KMS-11 (cell line): ENCODE data around the gene GMCL2.

Experiments used
- H2AFZ ChIP-seq: fragments of 200-600 bp; sonication (generic); 2 replicates; pipeline ENCODE4 v1.6.1; 2016; ENCODE audit warnings: antibody characterized with exemption, mixed run types, low read depth
- H3K27ac ChIP-seq: fragments of 200-600 bp; sonication (generic); 2 replicates; pipeline ENCODE4 v1.6.1; 2016; ENCODE audit warnings: mild to moderate bottlenecking, mixed run types
- H3K27me3 ChIP-seq: fragments of 200-600 bp; sonication (generic); 2 replicates; pipeline ENCODE4 v1.6.1; 2017; ENCODE audit warnings: mild to moderate bottlenecking, low read depth, mixed run types, moderate library complexity; ENCODE audit not compliant: insufficient read depth
- H3K36me3 ChIP-seq: fragments of 200-600 bp; sonication (generic); 2 replicates; pipeline ENCODE4 v1.6.1; 2017; ENCODE audit warnings: mild to moderate bottlenecking, mixed run types; ENCODE audit not compliant: insufficient read depth
- H3K4me1 ChIP-seq: fragments of 200-600 bp; sonication (generic); 2 replicates; pipeline ENCODE4 v1.6.1; 2016; ENCODE audit warnings: mild to moderate bottlenecking, low read depth, mixed run types; ENCODE audit not compliant: poor library complexity, severe bottlenecking
- H3K4me2 ChIP-seq: fragments of 200-600 bp; sonication (generic); 2 replicates; pipeline ENCODE4 v1.7.0; 2016; ENCODE audit warnings: mild to moderate bottlenecking, mixed run types
- H3K4me3 ChIP-seq: fragments of 200-600 bp; sonication (generic); IDR thresholded peaks from 2 replicates; pipeline ENCODE4 v1.6.1; 2017; ENCODE audit warnings: low read depth, low read length, mixed read lengths; ENCODE audit not compliant: insufficient read depth
- H3K79me2 ChIP-seq: fragments of 200-600 bp; sonication (generic); 2 replicates; pipeline ENCODE4 v1.6.1; 2016; ENCODE audit warnings: low read depth, mixed run types; ENCODE audit not compliant: insufficient read depth
- H3K9ac ChIP-seq: fragments of 200-600 bp; sonication (generic); 2 replicates; pipeline ENCODE4 v1.6.1; 2016; ENCODE audit warnings: mild to moderate bottlenecking, mixed run types
- H4K20me1 ChIP-seq: fragments of 200-600 bp; sonication (generic); 2 replicates; pipeline ENCODE4 v1.6.1; 2016; ENCODE audit warnings: mild to moderate bottlenecking, mixed run types; ENCODE audit not compliant: insufficient read depth
- CTCF ChIP-seq: fragments of 200-600 bp; sonication (generic); conservative IDR thresholded peaks from 2 replicates; pipeline ENCODE4 v1.6.1; 2017; ENCODE audit warnings: low read depth, mild to moderate bottlenecking, antibody characterized with exemption, low read length, moderate library complexity, mixed read lengths

The GMCL2 gene

GRCh38 chr5:178152491-178153444, 34.4 kb downstream of the GMCL2 start:
- no peaks in the 10 kb centered on the region for H3K36me3 ChIP-seq
- H4K20me1 ChIP-seq, result no peaks in the 10 kb centered on the region
- H3K27ac ChIP-seq, result no peak overlapping the region
- peak overlapping the region; percentile 18; the same call in 1 of the 2 replicates for H2AFZ ChIP-seq
- TF ChIP-seq CTCF, result no peak
- H3K79me2 ChIP-seq, result peaks cover 11% of the 10 kb centered on the region; the same call in 1 of the 2 replicates
- H3K27me3 ChIP-seq, result no peaks in the 10 kb centered on the region
- peak overlapping the region; percentile 86 for H3K4me2 ChIP-seq
- H3K4me1 ChIP-seq, result no peaks in the 10 kb centered on the region
- H3K4me3 ChIP-seq, result no peak overlapping the region
- peak overlapping the region; percentile 53; the same call in 1 of the 2 replicates for H3K9ac ChIP-seq

GRCh38 chr5:178150977-178151734, 36.0 kb downstream of the GMCL2 start:
- Histone ChIP-seq H3K27me3 (no peaks in the 10 kb centered on the region), H3K4me2 (no peak overlapping the region), H3K27ac (no peak overlapping the region), H3K4me1 (no peaks in the 10 kb centered on the region), H3K36me3 (no peaks in the 10 kb centered on the region), H3K4me3 (no peak overlapping the region), H2AFZ (no peak overlapping the region), H4K20me1 (no peaks in the 10 kb centered on the region), H3K9ac (no peak overlapping the region), H3K79me2 (peaks cover 11% of the 10 kb centered on the region; the same call in 1 of the 2 replicates)
- no peak for TF ChIP-seq CTCF

- Histone ChIP-seq H3K4me3 (no peak overlapping the region), H3K36me3 (no peaks in the 10 kb centered on the region), H4K20me1 (no peaks in the 10 kb centered on the region), H2AFZ (no peak overlapping the region), H3K4me1 (no peaks in the 10 kb centered on the region), H3K79me2 (peaks cover 11% of the 10 kb centered on the region; the same call in 1 of the 2 replicates), H3K27me3 (no peaks in the 10 kb centered on the region), H3K4me2 (no peak overlapping the region), H3K27ac (no peak overlapping the region), H3K9ac (no peak overlapping the region)
- no peak for TF ChIP-seq CTCF
These were observed 37.8 kb downstream of the GMCL2 start for GRCh38 chr5:178149199-178149932.

GRCh38 chr5:178147406-178147805, 39.8 kb downstream of the GMCL2 start:
- H3K27ac ChIP-seq, result no peak overlapping the region
- H4K20me1 ChIP-seq, result no peaks in the 10 kb centered on the region
- no peak overlapping the region for H3K9ac ChIP-seq
- no peak overlapping the region for H3K4me2 ChIP-seq
- TF ChIP-seq CTCF, result no peak
- no peaks in the 10 kb centered on the region for H3K4me1 ChIP-seq
- H3K27me3 ChIP-seq, result no peaks in the 10 kb centered on the region
- no peak overlapping the region for H2AFZ ChIP-seq
- no peaks in the 10 kb centered on the region for H3K79me2 ChIP-seq
- no peaks in the 10 kb centered on the region for H3K36me3 ChIP-seq
- no peak overlapping the region for H3K4me3 ChIP-seq
